HEK293T (cell line): ENCODE data around the gene INPP5A.

Experiments
- CTCF ChIA-PET: fragments of 350-600 bp; formaldehyde crosslinking; extraction: SDS; loops from one replicate; lab custom pipeline; 2021; ENCODE audit warnings: antibody characterized with exemption, inconsistent platforms; lab: Yijun Ruan, JAX
- POLR2A ChIA-PET: fragments of 350-600 bp; formaldehyde crosslinking; extraction: SDS; loops from one replicate; lab custom pipeline; 2020; ENCODE audit warnings: antibody characterized with exemption, inconsistent platforms; lab: Yijun Ruan, JAX
- DNase-seq: peaks from one replicate; pipeline ENCODE4 v3.0.0; 2012; ENCODE audit warnings: mixed read lengths; ENCODE audit errors: extremely low spot score
- ARNT ChIP-seq: fragments of 450-650 bp; IDR thresholded peaks from 2 replicates; pipeline ENCODE4 v1.6.1; 2017; ENCODE audit warnings: mild to moderate bottlenecking
- BHLHE40 ChIP-seq: fragments of 450-650 bp; IDR thresholded peaks from 2 replicates; pipeline ENCODE4 v1.6.1; 2016; ENCODE audit warnings: mild to moderate bottlenecking, moderate library complexity, borderline replicate concordance
- CTBP1 ChIP-seq: fragments of 450-650 bp; IDR thresholded peaks from 2 replicates; pipeline ENCODE4 v1.6.1; 2016; ENCODE audit warnings: borderline replicate concordance
- ELF4 ChIP-seq: fragments of 450-650 bp; IDR thresholded peaks from 2 replicates; pipeline ENCODE4 v1.6.1; 2017; ENCODE audit warnings: antibody characterized with exemption
- FOXA1 ChIP-seq: fragments of 450-650 bp; IDR thresholded peaks from 2 replicates; pipeline ENCODE4 v1.6.1; 2016; ENCODE audit warnings: mild to moderate bottlenecking
- FOXK2 ChIP-seq: fragments of 450-650 bp; IDR thresholded peaks from 2 replicates; pipeline ENCODE4 v1.6.1; 2016; ENCODE audit warnings: mild to moderate bottlenecking
- FOXM1 ChIP-seq: fragments of 450-650 bp; IDR thresholded peaks from 2 replicates; pipeline ENCODE4 v1.6.1; 2017; ENCODE audit warnings: mild to moderate bottlenecking, borderline replicate concordance
- HDGF ChIP-seq: fragments of 450-650 bp; IDR thresholded peaks from 2 replicates; pipeline ENCODE4 v1.6.1; 2017; ENCODE audit warnings: antibody characterized with exemption, borderline replicate concordance
- L3MBTL2 ChIP-seq: fragments of 450-650 bp; conservative IDR thresholded peaks from 2 replicates; pipeline ENCODE4 v1.6.1; 2016; ENCODE audit warnings: mild to moderate bottlenecking
- LEF1 ChIP-seq: fragments of 450-650 bp; IDR thresholded peaks from 2 replicates; pipeline ENCODE4 v1.6.1; 2017; ENCODE audit warnings: mild to moderate bottlenecking, borderline replicate concordance
- NFRKB ChIP-seq: fragments of 450-650 bp; IDR thresholded peaks from 2 replicates; pipeline ENCODE4 v1.6.1; 2016; ENCODE audit warnings: mild to moderate bottlenecking, moderate library complexity
- SP1 ChIP-seq: fragments of 450-650 bp; IDR thresholded peaks from 2 replicates; pipeline ENCODE4 v1.6.1; 2017
- SUZ12 ChIP-seq: fragments of 450-650 bp; IDR thresholded peaks from 2 replicates; pipeline ENCODE4 v1.6.1; 2016; ENCODE audit warnings: mild to moderate bottlenecking
- TARDBP ChIP-seq: fragments of 450-650 bp; IDR thresholded peaks from 2 replicates; pipeline ENCODE4 v1.6.1; 2016
- ZNF384 ChIP-seq: fragments of 450-650 bp; IDR thresholded peaks from 2 replicates; pipeline ENCODE4 v1.6.1; 2016
- TF ChIP-seq, protein P1 (sequence below): fragments of 450-650 bp; IDR thresholded peaks from 2 replicates; pipeline ENCODE4 v1.6.1; 2016

Gene INPP5A

DNA sequence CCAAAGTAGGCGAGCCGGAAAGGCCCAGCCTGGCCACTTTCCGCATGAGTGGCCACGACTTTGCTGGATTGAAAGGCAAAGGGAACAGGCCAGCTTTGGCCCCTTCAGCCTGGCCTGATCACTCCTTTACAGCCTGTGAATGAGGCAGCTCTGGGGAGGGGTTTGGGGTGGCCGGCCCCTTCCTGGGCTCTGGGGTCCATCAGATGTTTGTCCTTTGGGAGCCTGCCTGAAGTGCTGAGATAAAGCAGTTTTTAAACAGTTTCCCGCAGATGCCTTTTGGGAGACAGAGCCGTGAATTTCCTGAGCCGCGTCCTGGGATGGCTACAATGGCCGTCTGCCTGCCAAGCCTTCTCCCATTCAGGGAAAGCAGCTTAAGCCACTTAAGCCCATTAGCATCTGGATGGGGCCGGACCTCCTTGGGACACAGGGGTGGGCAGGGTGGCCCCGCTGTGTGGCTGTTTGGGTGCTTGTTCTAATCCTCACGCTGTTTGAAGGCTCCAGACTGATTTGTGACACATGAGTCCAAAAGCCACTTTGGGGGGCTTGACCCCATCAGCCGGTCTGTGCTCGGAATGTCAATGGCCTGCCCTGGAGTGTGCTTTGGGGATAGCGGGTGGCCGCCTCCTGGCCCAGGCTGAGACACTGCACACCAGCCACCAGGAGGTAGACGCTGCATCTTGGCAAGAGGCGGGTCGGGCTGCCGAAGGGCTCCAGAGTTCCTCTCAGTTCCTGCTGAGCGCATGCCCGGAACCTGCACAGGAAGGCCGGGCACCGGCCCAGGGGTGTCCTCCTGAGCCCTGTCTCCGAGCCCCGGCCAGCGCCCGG lies 209.4 kb downstream of the INPP5A start:
- TF ChIP-seq CTBP1 (no peak), SP1 (no peak), FOXA1 (no peak), FOXM1 (no peak), LEF1 (no peak), L3MBTL2 (no peak), ELF4 (no peak), NFRKB (no peak)

DNA sequence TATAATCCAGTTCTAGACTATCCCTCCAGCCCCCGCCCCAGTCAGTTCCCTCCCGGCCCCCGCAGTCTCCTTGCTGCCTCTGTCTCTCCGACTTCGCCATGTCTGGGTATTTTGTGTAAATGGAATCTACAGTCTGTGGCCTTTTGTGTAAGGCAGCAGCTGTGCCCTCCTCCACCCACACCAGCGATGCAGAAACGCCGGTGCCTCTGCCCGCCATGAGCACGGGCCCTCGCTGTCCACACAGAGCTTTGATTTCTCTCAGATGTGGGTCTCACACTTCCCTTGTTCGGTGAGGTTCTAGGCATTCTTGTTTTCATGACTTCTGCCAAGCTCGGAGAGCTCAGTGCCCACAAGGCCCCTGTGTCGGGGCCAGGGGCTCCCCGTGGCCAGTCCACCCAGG lies 210.5 kb downstream of the INPP5A start:
- DNase-seq = no peak
- no peak for TF ChIP-seq FOXK2
- TF ChIP-seq ZNF384 = no peak
- no peak for TF ChIP-seq SUZ12
- no peak for TF ChIP-seq FOXA1
- no peak for TF ChIP-seq HDGF
- TF ChIP-seq NFRKB = no peak
- no peak for TF ChIP-seq LEF1
- no peak for TF ChIP-seq SP1
- no peak for TF ChIP-seq FOXM1
- ChIA-PET CTCF (no interaction called here), POLR2A (no interaction called here)

More for the DNA sequence above, 209.4 kb downstream of the INPP5A start:
- POLR2A ChIA-PET = no interaction called here
- no peak for DNase-seq
- CTCF ChIA-PET = no interaction called here

DNA sequence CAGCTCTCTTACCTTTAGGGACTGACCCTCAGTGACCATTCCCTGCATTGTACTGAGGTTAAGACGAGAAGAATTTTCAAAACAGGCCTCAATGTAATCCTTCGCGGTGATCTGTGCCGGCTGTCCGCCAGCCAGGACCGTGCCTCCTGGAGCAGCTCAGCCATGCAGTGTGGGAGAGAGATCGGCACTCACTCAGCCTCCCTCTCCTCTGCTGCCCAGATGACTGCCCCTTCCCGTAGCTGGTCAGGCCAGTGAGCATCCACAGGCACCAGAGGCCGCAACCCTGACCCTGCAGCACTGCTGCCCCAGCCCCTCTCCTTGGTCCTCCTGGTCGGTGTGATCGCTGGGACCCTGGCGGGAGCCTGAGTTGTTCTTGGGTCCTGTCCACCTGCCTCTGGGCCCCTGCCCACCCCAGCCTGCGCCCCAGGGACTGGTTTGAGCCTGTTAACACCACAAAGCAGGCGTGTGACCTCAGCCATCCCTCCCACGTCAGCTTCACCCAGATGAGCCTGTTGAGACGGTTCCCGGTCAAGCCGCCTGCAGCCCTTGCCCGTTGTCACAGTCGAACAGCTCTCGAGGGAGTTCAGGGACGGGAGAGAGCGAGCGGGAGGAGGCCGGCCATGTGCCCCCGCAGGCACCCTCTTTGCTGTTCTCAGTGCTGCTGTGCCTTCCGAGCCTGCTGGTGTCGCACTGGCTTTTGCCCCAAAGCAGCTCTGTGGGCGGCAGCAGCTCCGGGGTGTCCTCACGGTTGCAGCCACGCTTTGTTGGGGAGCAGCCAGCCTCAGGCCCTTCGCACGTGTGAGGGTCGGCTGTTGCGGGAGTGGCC lies 211.2 kb downstream of the INPP5A start:
- ChIA-PET POLR2A (no interaction called here), CTCF (no interaction called here)
- no peak for TF ChIP-seq TARDBP
- no peak for DNase-seq

DNA sequence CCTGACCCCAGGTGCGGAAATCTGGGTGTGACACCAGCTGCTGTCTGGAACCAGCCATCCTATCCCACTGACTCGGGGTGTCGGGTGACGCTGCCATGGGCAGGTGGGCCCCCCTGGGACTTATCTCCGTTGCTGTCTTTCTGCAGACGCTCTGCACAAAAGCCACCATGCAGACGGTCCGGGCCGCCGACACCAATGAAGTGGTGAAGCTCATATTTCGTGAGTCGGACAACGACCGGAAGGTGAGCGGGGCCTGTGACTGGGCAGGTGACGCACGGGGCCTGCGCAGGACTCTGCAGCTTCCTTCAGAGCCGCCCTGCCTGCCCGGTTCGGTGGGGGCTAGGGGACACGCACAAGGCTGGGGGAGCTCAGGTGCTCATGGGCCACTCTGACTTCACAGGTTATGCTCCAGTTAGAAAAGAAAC lies 211.8 kb downstream of the INPP5A start:
- TF ChIP-seq BHLHE40 (no peak), L3MBTL2 (no peak), SP1 (no peak), FOXK2 (no peak), HDGF (no peak), ZNF384 (no peak), SUZ12 (no peak), NFRKB (no peak), CTBP1 (no peak)
- TF ChIP-seq, protein P1, sequence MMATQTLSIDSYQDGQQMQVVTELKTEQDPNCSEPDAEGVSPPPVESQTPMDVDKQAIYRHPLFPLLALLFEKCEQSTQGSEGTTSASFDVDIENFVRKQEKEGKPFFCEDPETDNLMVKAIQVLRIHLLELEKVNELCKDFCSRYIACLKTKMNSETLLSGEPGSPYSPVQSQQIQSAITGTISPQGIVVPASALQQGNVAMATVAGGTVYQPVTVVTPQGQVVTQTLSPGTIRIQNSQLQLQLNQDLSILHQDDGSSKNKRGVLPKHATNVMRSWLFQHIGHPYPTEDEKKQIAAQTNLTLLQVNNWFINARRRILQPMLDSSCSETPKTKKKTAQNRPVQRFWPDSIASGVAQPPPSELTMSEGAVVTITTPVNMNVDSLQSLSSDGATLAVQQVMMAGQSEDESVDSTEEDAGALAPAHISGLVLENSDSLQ = no peak
- DNase-seq = no peak
- CTCF ChIA-PET = no interaction called here
- POLR2A ChIA-PET = no interaction called here

DNA sequence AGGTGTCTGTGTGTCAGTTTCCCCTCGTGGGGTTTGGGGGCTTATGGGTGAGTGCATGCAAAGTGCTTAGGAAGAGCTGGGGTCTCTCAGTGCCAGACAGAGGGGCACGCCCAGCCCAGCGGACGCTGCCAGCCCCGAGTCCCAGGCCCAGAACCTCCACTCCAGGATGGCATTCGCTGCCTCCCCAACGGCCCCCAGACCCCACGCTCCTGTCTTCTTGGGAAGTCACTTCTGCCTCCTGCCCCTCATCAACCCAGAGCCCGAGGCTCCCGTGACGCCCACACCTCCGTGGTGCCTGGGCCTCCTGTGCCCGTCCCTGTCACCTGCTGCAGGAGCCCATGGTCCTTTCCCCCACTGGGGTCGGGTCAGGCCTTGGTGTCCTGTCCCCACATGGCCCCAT lies 213.3 kb downstream of the INPP5A start:
- ChIA-PET POLR2A (no interaction called here), CTCF (no interaction called here)
- TF ChIP-seq ARNT = no peak
- no peak for TF ChIP-seq HDGF
- no peak for TF ChIP-seq TARDBP
- no peak for DNase-seq

DNA sequence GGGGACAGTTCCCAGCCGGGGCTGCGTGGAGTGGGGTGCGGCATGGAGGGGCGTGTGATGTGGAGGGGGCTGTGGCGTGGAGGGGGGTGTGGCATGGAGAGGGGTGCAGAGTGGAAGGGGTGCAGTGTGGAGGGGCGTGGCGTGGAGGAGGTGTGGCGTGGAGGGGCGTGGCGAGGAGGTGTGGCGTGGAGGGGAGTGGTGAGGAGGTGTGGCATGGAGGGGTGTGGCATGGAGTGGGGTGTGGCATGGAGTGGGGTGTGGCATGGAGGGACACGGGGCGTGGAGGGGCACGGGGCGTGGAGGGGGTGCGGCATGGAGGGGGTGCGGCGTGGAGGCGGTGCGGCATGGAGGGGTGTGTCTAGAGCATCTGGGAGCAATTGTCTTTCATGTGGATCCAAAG lies 214.8 kb downstream of the INPP5A start:
- ChIA-PET POLR2A (no interaction called here), CTCF (interaction anchor here (0.7 kb wide), 1 partner anchor 141 kb away, joined by 6 read pairs; no protein-coding TSS in a partner anchor)
- DNase-seq = no peak
- TF ChIP-seq LEF1 (no peak), BHLHE40 (no peak), CTBP1 (no peak), HDGF (no peak), FOXM1 (no peak), SP1 (no peak), ZNF384 (no peak), SUZ12 (no peak), TARDBP (no peak), NFRKB (no peak), L3MBTL2 (no peak)
- TF ChIP-seq, protein P1 = no peak

DNA sequence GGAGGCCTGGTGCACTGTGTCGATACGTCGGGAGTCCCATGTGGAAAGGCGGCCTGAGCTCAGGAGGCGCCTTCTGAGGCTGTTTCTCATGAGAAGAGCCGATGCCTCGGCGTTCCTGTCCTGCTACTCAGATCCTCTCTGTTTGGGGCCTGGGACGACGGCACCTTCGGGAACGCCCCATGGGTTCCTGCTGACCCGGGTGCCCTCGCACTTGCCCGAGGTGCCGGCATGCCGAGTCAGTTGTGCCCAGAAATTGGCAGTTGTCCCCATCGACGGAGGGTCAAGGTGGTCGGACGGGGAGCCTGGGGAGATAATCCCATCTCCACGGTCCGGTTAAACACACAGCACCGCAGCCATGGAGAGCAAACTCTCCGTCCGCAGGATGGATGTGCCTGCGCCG lies 215.4 kb downstream of the INPP5A start:
- ChIA-PET CTCF (no interaction called here), POLR2A (no interaction called here)
- TF ChIP-seq ARNT = no peak
- TF ChIP-seq ZNF384 = no peak
- no peak for TF ChIP-seq SP1
- no peak for TF ChIP-seq HDGF
- no peak for TF ChIP-seq BHLHE40
- no peak for TF ChIP-seq FOXK2
- TF ChIP-seq L3MBTL2 = no peak
- no peak for TF ChIP-seq CTBP1
- TF ChIP-seq NFRKB = no peak
- no peak for DNase-seq
